PFSK-1 (cell line): ENCODE measurements around the gene ARHGEF10L.

Source experiments
- FOXP2 ChIP-seq: optimal IDR thresholded peaks from 2 replicates; pipeline ENCODE3; 2011; ENCODE audit warnings: borderline replicate concordance, control low read depth, inconsistent platforms; ENCODE audit not compliant: insufficient read depth; ENCODE audit errors: extremely low read length, extremely low read depth
- POLR2AphosphoS5 ChIP-seq: IDR thresholded peaks from 2 replicates; pipeline ENCODE4 v1.6.1; 2012; ENCODE audit warnings: low read depth, mild to moderate bottlenecking, control low read depth, low read length, moderate library complexity
- TAF1 ChIP-seq: IDR thresholded peaks from 2 replicates; pipeline ENCODE4 v1.6.1; 2012; ENCODE audit warnings: low read length, control low read depth, borderline replicate concordance; ENCODE audit not compliant: insufficient read depth

DNA sequence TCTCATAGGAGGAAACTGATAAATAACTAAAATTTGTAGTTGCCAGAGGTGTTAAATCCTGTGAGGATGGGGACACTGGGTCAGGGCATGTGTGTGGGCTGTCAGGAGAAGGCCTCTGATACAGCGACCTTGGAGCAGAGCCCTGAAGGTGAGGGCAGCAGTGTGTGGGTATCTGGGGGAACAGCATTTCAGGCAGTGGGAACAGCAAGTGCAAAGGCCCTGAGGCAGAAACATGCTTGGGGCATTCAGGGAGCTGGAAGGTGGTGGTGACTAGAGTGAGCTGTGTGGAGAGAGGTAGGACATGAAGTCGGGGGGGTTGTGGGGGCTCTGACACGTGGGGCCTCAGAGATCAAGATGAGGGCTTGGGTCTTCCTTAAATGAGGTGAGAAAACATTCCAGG is 30.7 kb downstream of the ARHGEF10L start:
- TF ChIP-seq POLR2AphosphoS5 (no peak), FOXP2 (no peak), TAF1 (no peak)
